Measurements from ENCODE around the gene GNAS-AS1. TPM values are rescaled to one million over a fixed set of nuclear protein-coding genes. Genes with fewer than 3 reads are reported as not detected.

Gene GNAS-AS1
- total RNA-seq, 1 experiment from 2014 or later = 0.11 TPM

DNA sequence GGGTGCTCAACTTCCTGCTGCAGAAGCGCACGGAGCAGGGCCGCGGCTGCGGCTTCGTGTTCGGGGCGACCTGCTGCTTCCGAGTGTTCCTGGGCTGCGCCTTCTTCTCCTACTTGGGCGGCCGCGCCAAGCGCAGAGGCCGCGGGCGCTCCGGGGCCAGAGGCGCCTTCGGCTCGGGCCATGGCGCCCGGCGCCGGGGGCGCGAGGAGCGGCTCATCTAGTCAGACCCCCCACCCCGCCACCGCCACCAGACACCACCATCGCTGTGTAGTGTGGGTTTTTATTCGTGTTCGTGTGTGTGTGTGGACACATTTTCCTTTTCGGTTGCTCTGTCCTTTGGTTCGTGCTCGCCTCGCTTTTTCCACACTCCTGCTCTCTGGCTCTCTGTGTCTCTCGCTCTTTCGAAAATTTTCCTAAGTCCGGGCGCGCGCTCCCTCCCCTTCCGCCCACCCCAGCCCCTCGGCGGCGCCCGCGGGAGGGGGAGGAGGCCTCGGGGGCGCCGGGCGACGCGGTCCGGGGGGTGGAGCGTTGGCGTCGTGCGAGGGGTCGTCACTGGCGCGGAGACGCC, 39.9 kb upstream of the GNAS-AS1 start:
- ChIA-PET CTCF (no interaction called here), POLR2A (ENCODE audit: unreplicated experiment) (interaction anchor here (1.1 kb wide), 1 partner anchor 152 kb away, joined by 4 read pairs; the partner anchor contains the start of gene PRELID3B)
- Histone ChIP-seq H3K27me3 (ENCODE audit: low read length) (no peaks in the 10 kb centered on the region), H3K4me2 (ENCODE audit: low read length) (peak overlapping the region; percentile 93), H3K9ac (ENCODE audit: low read length) (peak overlapping the region; percentile 46), H3K9me3 (ENCODE audit: low read length) (no peaks in the 10 kb centered on the region), H4K20me1 (ENCODE audit: low read length) (peaks cover 24% of the 10 kb centered on the region), H3F3A (ENCODE audit: low read length, unreplicated experiment) (no peaks in the 10 kb centered on the region), H2AFZ (ENCODE audit: low read length) (peak overlapping the region; percentile 77), H3K79me2 (ENCODE audit: low read length) (peaks cover 51% of the 10 kb centered on the region), H3K4me1 (ENCODE audit: insufficient read depth, low read length) (peaks cover 42% of the 10 kb centered on the region), H3K36me3 (ENCODE audit: low read depth, low read length) (peaks cover 3% of the 10 kb centered on the region; the same call in 1 of the 2 replicates), H3K27ac (ENCODE audit: low read length) (0 out of 2 replicates have a peak overlapping the region, but pooled peaks have one; percentile 5), H3K4me3 (ENCODE audit: low read length) (peak overlapping the region; percentile 71), H3K9me2 (replicated peaks; ENCODE audit: low read length) (no peaks in the 10 kb centered on the region)
- intact Hi-C loops (cut with micrococcal nuclease) = loop anchor here (2.0 to 5.0 kb wide), 3 partner anchors 20 to 142 kb away; partner anchors contain the start of genes ATP5F1E and NELFCD
- peak; percentile 20 for ATAC-seq
- BruUV-seq (replicated peaks) = no TSS peak
- no peak for TF ChIP-seq EZH2phosphoT487 (IDR thresholded peaks at IDR 0.05; ENCODE audit: borderline replicate concordance, low read length)
- peak; percentile 71 for DNase-seq

GRCh38 chr20:58889798-58890517, 39.3 kb upstream of the GNAS-AS1 start:
- intact Hi-C loops (cut with micrococcal nuclease) = loop anchor here (2.0 to 5.0 kb wide), 4 partner anchors 19 to 238 kb away; partner anchors contain the start of genes ATP5F1E, NELFCD and STX16
- Histone ChIP-seq H3K9me3 (ENCODE audit: low read length) (no peaks in the 10 kb centered on the region), H3K36me3 (ENCODE audit: low read depth, low read length) (no peaks in the 10 kb centered on the region), H3K4me1 (ENCODE audit: insufficient read depth, low read length) (peaks cover 36% of the 10 kb centered on the region), H3K79me2 (ENCODE audit: low read length) (peaks cover 45% of the 10 kb centered on the region), H3K9ac (ENCODE audit: low read length) (peak overlapping the region; percentile 46; the same call in 1 of the 2 replicates), H3K4me2 (ENCODE audit: low read length) (peak overlapping the region; percentile 93), H3K27ac (ENCODE audit: low read length) (no peak overlapping the region), H2AFZ (ENCODE audit: low read length) (peak overlapping the region; percentile 77), H3K9me2 (replicated peaks; ENCODE audit: low read length) (no peaks in the 10 kb centered on the region), H3K27me3 (ENCODE audit: low read length) (no peaks in the 10 kb centered on the region), H3K4me3 (ENCODE audit: low read length) (peak overlapping the region; percentile 71), H4K20me1 (ENCODE audit: low read length) (peaks cover 18% of the 10 kb centered on the region), H3F3A (ENCODE audit: low read length, unreplicated experiment) (no peaks in the 10 kb centered on the region)
- BruUV-seq (replicated peaks) = no TSS peak
- CTCF ChIA-PET = no interaction called here
- TF ChIP-seq EZH2 (IDR thresholded peaks at IDR 0.05; ENCODE audit: low read length, unreplicated experiment) (no peak), EZH2phosphoT487 (IDR thresholded peaks at IDR 0.05; ENCODE audit: borderline replicate concordance, low read length) (no peak)
- TF ChIP-seq, protein P1, sequence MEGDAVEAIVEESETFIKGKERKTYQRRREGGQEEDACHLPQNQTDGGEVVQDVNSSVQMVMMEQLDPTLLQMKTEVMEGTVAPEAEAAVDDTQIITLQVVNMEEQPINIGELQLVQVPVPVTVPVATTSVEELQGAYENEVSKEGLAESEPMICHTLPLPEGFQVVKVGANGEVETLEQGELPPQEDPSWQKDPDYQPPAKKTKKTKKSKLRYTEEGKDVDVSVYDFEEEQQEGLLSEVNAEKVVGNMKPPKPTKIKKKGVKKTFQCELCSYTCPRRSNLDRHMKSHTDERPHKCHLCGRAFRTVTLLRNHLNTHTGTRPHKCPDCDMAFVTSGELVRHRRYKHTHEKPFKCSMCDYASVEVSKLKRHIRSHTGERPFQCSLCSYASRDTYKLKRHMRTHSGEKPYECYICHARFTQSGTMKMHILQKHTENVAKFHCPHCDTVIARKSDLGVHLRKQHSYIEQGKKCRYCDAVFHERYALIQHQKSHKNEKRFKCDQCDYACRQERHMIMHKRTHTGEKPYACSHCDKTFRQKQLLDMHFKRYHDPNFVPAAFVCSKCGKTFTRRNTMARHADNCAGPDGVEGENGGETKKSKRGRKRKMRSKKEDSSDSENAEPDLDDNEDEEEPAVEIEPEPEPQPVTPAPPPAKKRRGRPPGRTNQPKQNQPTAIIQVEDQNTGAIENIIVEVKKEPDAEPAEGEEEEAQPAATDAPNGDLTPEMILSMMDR (conservative IDR thresholded peaks at IDR 0.05; ENCODE audit: low read depth, low read length) = no peak
- POLR2A ChIA-PET (ENCODE audit: unreplicated experiment) = no interaction called here
- no peak for ATAC-seq
- no peak for DNase-seq

GRCh38 chr20:58889334-58889760, 38.6 kb upstream of the GNAS-AS1 start:
- peak overlapping the region; percentile 71 for H3K4me3 ChIP-seq (ENCODE audit: low read length)
- H3K27ac ChIP-seq (ENCODE audit: low read length) = no peak overlapping the region
- TF ChIP-seq EZH2 (IDR thresholded peaks at IDR 0.05; ENCODE audit: low read length, unreplicated experiment) (no peak), EZH2phosphoT487 (IDR thresholded peaks at IDR 0.05; ENCODE audit: borderline replicate concordance, low read length) (no peak)
- TF ChIP-seq, protein P1 (conservative IDR thresholded peaks at IDR 0.05; ENCODE audit: low read depth, low read length) = no peak
- no TSS peak for BruUV-seq (replicated peaks)
- intact Hi-C loops (cut with micrococcal nuclease) = loop anchor here (5.0 kb wide), 1 partner anchor 237 kb away; the partner anchor contains the start of gene STX16
- H3K4me1 ChIP-seq (ENCODE audit: insufficient read depth, low read length) = peaks cover 30% of the 10 kb centered on the region
- H3K9me3 ChIP-seq (ENCODE audit: low read length) = no peaks in the 10 kb centered on the region
- no peak for ATAC-seq
- H3K36me3 ChIP-seq (ENCODE audit: low read depth, low read length) = no peaks in the 10 kb centered on the region
- H3K9me2 ChIP-seq (replicated peaks; ENCODE audit: low read length) = no peaks in the 10 kb centered on the region
- CTCF ChIA-PET = no interaction called here
- H3K27me3 ChIP-seq (ENCODE audit: low read length) = no peaks in the 10 kb centered on the region
- no peak overlapping the region for H2AFZ ChIP-seq (ENCODE audit: low read length)
- peaks cover 39% of the 10 kb centered on the region for H3K79me2 ChIP-seq (ENCODE audit: low read length)
- H3K9ac ChIP-seq (ENCODE audit: low read length) = peak overlapping the region; percentile 35; the same call in 1 of the 2 replicates
- DNase-seq = no peak
- H3F3A ChIP-seq (ENCODE audit: low read length, unreplicated experiment) = no peaks in the 10 kb centered on the region
- peak overlapping the region; percentile 93 for H3K4me2 ChIP-seq (ENCODE audit: low read length)
- POLR2A ChIA-PET (ENCODE audit: unreplicated experiment) = no interaction called here
- H4K20me1 ChIP-seq (ENCODE audit: low read length) = peaks cover 12% of the 10 kb centered on the region
